Measurements from ENCODE around the gene SH3PXD2B.
"Not testable (repeated sequence)": the region's sequence is repeated elsewhere in the genome, so short reads cannot be mapped to it uniquely, and the experiment has no call there.

GRCh38 chr5:172402031-172402430 lies 52.3 kb downstream of the SH3PXD2B start:
- not testable (repeated sequence) for TF ChIP-seq EZH2phosphoT487 (IDR thresholded peaks at IDR 0.05; ENCODE audit: insufficient read depth, low read depth); EZH2 (IDR thresholded peaks at IDR 0.05; ENCODE audit: insufficient read depth, poor library complexity, severe bottlenecking)
